Neural crest cell (in vitro differentiated cells): ENCODE results near the gene MVB12B. TPM values are rescaled to one million over a fixed set of nuclear protein-coding genes. Genes with fewer than 3 reads are reported as not detected.

Experiments used
- DNase-seq: peaks from one replicate; pipeline ENCODE4 v3.0.0; 2021; ENCODE audit warnings: low read depth, mixed read lengths, low spot score
- H3K27ac Mint-ChIP-seq: one replicate; pipeline ENCODE4 v1.8.0; 2021; ENCODE audit warnings: mild to moderate bottlenecking, mixed read lengths; ENCODE audit not compliant: unreplicated experiment
- H3K27me3 Mint-ChIP-seq: 2 replicates; pipeline ENCODE4 v1.8.0; 2021; ENCODE audit warnings: low read depth, mild to moderate bottlenecking, mixed read lengths
- H3K36me3 Mint-ChIP-seq: 2 replicates; pipeline ENCODE4 v1.8.0; 2021; ENCODE audit warnings: low read depth, mild to moderate bottlenecking, mixed read lengths
- H3K4me1 Mint-ChIP-seq: 2 replicates; pipeline ENCODE4 v1.8.0; 2021; ENCODE audit warnings: mixed read lengths
- H3K4me3 Mint-ChIP-seq: one replicate; pipeline ENCODE4 v1.8.0; 2021; ENCODE audit warnings: mild to moderate bottlenecking, mixed read lengths
- H3K9me3 Mint-ChIP-seq: 2 replicates; pipeline ENCODE4 v1.8.0; 2021; ENCODE audit warnings: mixed read lengths
- total RNA-seq: library from RNA; stranded (reverse); gene quantifications from 2 replicates; pipeline ENCODE4 v1.2.1, GENCODE V29; 2021
- TF ChIP-seq, protein P1 (sequence below): fragments of 200-600 bp; sonication (generic); conservative IDR thresholded peaks from 2 replicates; pipeline ENCODE4 v1.5.0; 2021; ENCODE audit warnings: antibody characterized with exemption, mild to moderate bottlenecking

Gene MVB12B
- total RNA-seq, 1 donor from 2014 or later: 68.1 TPM

DNA sequence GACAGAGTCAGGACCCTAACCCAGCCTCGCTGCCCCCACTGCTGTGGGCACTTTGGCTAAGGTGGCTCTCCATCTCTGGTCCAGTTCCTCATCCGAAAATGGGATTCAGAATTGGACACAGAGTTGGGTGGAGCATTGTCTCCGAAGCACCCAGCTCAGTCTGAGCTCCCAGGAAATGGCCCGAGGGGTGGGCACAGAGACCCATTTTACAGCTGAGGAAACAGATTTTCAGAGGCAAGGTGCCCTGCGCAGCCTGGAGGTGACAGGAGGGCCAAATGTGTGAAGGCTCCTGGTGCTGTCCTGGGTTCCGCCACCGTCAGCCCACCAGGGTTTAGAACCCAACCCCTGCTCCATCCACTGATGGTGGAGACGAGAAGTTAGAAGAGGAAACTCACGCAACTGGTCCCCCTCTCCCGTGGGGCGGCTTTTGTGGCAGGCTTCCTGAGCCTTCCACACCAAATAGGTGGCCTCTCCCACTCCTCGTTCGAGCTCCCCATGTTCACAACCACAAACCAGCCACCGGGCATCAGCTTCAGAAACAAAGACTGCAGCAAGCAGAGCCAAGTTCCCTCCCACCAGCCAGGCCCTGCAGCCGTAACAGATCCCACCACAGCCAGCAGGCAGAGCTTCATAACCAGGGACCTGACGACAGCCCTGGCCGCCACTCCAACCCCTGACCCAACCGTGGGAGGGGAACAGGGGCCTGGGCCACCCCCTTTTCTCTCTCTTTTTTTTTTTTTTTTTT is 196.2 kb downstream of the MVB12B start:
- Mint-ChIP-seq H3K4me3 (no peak overlapping the region), H3K9me3 (no peaks in the 10 kb centered on the region), H3K27me3 (peaks cover 23% of the 10 kb centered on the region), H3K27ac (peak overlapping the region; percentile 17), H3K4me1 (peaks cover 55% of the 10 kb centered on the region), H3K36me3 (no peaks in the 10 kb centered on the region)
- DNase-seq: no peak
- TF ChIP-seq, protein P1, sequence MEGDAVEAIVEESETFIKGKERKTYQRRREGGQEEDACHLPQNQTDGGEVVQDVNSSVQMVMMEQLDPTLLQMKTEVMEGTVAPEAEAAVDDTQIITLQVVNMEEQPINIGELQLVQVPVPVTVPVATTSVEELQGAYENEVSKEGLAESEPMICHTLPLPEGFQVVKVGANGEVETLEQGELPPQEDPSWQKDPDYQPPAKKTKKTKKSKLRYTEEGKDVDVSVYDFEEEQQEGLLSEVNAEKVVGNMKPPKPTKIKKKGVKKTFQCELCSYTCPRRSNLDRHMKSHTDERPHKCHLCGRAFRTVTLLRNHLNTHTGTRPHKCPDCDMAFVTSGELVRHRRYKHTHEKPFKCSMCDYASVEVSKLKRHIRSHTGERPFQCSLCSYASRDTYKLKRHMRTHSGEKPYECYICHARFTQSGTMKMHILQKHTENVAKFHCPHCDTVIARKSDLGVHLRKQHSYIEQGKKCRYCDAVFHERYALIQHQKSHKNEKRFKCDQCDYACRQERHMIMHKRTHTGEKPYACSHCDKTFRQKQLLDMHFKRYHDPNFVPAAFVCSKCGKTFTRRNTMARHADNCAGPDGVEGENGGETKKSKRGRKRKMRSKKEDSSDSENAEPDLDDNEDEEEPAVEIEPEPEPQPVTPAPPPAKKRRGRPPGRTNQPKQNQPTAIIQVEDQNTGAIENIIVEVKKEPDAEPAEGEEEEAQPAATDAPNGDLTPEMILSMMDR: no peak

DNA sequence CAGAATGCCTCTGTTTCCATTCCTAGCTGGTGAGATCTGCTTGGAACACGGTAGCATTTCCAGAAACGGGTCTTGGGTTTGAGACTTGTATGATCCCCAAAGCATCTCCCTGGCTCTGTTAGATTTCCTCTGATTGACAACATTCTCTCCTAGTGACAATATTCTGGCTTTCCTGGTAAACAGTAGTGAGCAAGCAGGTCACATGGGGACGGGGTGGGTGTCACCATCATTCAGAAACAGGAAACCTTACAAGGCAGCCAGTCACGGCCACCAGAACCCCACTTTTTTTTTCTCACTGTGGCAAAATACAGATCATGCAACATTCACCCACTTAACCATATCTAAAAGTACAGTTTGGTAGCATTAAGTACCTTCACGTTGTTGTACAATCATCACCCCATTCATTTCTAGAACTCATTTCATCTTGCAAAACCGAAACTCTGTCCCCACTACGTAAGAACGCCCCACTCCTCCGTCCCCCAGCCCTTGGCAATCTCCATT is 197.0 kb downstream of the MVB12B start:
- Mint-ChIP-seq H3K27me3 (peaks cover 19% of the 10 kb centered on the region), H3K27ac (no peak overlapping the region), H3K9me3 (no peaks in the 10 kb centered on the region), H3K4me3 (no peak overlapping the region), H3K4me1 (peaks cover 52% of the 10 kb centered on the region), H3K36me3 (no peaks in the 10 kb centered on the region)
- DNase-seq: no peak
- TF ChIP-seq, protein P1: no peak

DNA sequence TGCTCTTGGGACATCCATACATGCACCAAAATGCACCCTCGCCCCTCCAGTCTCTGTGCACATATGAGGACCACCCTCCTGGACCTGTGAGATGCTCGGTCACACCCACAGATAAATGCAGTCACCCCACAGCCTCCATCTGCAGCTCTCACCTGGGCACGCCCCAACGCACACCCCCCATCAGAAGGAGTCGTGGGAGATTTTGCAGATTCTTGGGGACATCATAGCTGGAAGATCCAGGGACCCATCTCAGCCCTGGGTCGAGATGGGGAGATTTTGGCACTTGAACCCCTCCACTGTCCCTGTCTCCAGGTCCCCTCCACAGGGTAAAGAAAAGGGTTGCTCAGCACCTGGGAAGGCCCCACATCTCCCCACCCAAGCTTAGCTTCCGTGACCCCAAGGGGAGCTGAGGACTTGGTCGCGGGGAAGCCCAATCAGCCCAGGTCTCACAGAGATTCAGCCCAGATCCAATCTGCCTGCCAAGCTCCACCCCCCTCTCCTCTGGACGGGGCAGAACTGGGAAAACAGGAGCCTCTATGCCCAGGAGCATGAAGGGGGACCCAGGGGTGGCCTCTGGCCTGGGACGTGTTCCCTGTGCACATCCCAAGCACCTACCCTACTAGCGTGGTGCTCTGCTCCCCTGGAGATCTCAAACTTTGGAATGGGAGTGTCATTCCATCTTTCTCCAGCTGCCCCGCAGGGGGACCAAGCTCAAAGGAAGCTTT is 197.9 kb downstream of the MVB12B start:
- Mint-ChIP-seq H3K4me3 (no peak overlapping the region), H3K4me1 (peaks cover 55% of the 10 kb centered on the region), H3K27me3 (peaks cover 10% of the 10 kb centered on the region), H3K36me3 (no peaks in the 10 kb centered on the region), H3K9me3 (no peaks in the 10 kb centered on the region), H3K27ac (no peak overlapping the region)
- TF ChIP-seq, protein P1: no peak
- no peak for DNase-seq

DNA sequence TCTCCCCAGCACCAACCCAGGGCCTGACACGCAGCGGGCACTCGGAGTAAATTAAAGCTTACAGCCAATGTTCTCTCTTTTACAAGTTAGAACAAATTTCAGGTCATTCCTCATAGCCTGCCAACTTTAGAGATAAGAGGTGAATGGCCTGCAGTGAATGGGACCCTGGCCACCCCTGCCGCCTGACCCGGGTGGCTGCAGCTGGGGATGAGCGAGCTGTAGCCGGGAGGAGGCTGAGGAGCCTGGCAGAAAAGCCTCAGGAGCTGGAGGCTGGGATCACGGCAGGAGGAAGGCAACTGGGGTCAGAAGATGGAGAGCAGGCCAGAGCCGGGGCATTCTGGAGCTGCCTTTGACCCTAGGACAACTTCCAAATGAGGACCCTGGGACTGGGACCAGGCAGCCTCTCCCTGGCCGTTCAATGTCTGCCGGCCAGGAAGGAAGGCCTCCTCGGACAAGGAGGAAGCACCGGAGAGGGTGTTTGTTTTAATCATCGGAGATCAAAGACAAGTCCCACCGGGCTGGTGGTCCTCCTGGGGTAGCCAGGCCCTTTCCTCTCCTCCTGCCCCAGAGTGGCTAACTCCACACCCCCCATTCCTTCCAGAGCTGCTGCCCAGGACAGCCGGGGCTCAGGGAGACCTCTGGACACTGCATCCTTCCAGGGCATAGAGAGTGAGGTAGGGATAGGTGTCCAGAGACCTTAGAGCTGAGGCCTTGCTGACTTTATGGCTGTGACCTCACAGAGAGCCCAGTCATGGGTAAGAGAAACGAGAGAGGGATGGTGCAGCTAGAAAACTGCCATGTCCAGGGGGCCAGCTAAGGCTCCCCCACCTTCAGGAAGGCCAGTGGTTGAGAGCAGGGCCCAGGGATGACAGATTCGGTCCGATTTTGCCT is 199.8 kb downstream of the MVB12B start:
- no peak for DNase-seq
- peaks cover under 1% of the 10 kb centered on the region for H3K27me3 Mint-ChIP-seq
- H3K9me3 Mint-ChIP-seq: no peaks in the 10 kb centered on the region
- peaks cover 45% of the 10 kb centered on the region for H3K4me1 Mint-ChIP-seq
- no peaks in the 10 kb centered on the region for H3K36me3 Mint-ChIP-seq
- no peak overlapping the region for H3K4me3 Mint-ChIP-seq
- TF ChIP-seq, protein P1: no peak
- H3K27ac Mint-ChIP-seq: no peak overlapping the region

DNA sequence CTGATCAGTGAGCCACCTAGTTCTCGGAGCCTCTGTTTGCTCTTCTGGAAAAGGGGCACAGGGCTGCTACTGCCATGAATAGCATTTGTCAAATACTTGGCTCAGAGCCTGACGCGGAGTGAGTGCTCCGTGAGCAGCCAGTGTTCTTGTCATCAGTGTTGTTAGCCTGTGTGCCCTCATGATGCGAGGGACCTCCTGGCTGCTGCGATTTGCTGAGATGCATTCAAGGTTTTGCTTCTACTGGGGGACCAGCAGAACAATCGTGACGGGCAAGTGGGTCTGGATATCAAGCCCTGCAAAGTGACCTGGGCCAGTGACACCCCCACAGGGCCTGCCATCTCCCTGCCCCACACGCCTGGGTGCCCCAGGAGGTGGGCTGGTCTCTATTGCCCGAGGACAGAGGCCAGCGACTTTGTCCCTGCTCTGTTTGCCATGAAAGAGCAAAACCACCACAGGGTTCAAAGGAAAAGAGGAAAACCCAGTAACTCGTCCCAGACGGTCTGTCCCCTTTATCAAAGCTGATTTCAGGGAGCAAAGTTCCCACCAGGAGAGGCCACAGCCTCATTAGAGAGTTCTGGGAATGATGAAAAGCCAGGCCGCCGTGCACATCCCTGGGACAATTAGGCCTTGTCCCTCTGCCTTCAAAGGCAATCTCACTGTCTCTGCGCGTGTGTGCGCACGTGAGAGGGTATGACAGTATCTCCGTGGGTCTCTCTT is 200.6 kb downstream of the MVB12B start:
- H3K27ac Mint-ChIP-seq: no peak overlapping the region
- H3K36me3 Mint-ChIP-seq: no peaks in the 10 kb centered on the region
- H3K27me3 Mint-ChIP-seq: no peaks in the 10 kb centered on the region
- H3K9me3 Mint-ChIP-seq: no peaks in the 10 kb centered on the region
- DNase-seq: no peak
- H3K4me3 Mint-ChIP-seq: no peak overlapping the region
- TF ChIP-seq, protein P1: no peak
- peaks cover 46% of the 10 kb centered on the region for H3K4me1 Mint-ChIP-seq
